GM12878 (cell line): Measurements from ENCODE around the gene CT45A3. TPM values are rescaled to one million over a fixed set of nuclear protein-coding genes. Genes with fewer than 3 reads are reported as not detected.
"Not testable (repeated sequence)": the region's sequence is repeated elsewhere in the genome, so short reads cannot be mapped to it uniquely, and the experiment has no call there.

ENCODE experiments used
- ATAC-seq: fragments of 200-7000 bp; cut with Tn5 transposase; 3 replicates; pipeline ENCODE4 v1.9.1; 2020; ENCODE audit warnings: mild to moderate bottlenecking, moderate library complexity
- Bru-seq: library from RNA; stranded (reverse); fragments of 400-500 nt; gene quantifications from one replicate; lab custom pipeline; 2021; lab: Mats Ljungman, UMichigan
- BruChase-seq, 2 experiments: library from RNA; stranded (reverse); fragments of 400-500 nt; gene quantifications; one replicate each; lab custom pipeline; 2021; lab: Mats Ljungman, UMichigan
- BruUV-seq: library from RNA; stranded (reverse); fragments of 400-500 nt; replicated peaks from 2 replicates; lab custom pipeline; 2021; lab: Mats Ljungman, UMichigan
- CTCF ChIA-PET: fragments of 300-600 bp; sonication (Branson Sonifier 250); formaldehyde crosslinking; extraction: SDS; loops from one replicate; lab custom pipeline; 2021; ENCODE audit warnings: inconsistent platforms; lab: Yijun Ruan, JAX
- POLR2A ChIA-PET: fragments of 350-600 bp; formaldehyde crosslinking; extraction: SDS; loops from one replicate; lab custom pipeline; 2021; ENCODE audit warnings: inconsistent platforms; lab: Charles Lee
- RAD21 ChIA-PET: fragments of 300-600 bp; sonication (Branson Sonifier 250); formaldehyde crosslinking; loops from one replicate; lab custom pipeline; 2023; ENCODE audit warnings: antibody characterized with exemption; ENCODE audit not compliant: unreplicated experiment; lab: Charles Lee
- SMC1A ChIA-PET: fragments of 300-600 bp; sonication (Branson Sonifier 250); formaldehyde crosslinking; loops from one replicate; lab custom pipeline; 2023; ENCODE audit not compliant: unreplicated experiment, uncharacterized antibody; lab: Charles Lee
- DNase-seq: peaks from one replicate; pipeline ENCODE4 v3.0.0-alpha.2; 2011; ENCODE audit warnings: low read depth, low spot score
- FAIRE-seq: peaks from 3 replicates; lab custom pipeline; 2011; peaks lifted over from hg19 to GRCh38; lab: Jason Lieb, UNC
- H2AFZ ChIP-seq: 2 replicates; pipeline ENCODE4 v1.6.0; 2011; ENCODE audit warnings: low read depth, low read length, control low read depth; ENCODE audit not compliant: control insufficient read depth
- H3K27ac ChIP-seq: 2 replicates; pipeline ENCODE4 v1.5.1; 2011; ENCODE audit warnings: control low read depth; ENCODE audit not compliant: control insufficient read depth, insufficient read depth
- H3K27me3 ChIP-seq, 2 experiments: replicated peaks in 1 of 2; 2 replicates each; pipeline versions ENCODE4 v1.6.0 to v1.6.1; 2011; ENCODE audit warnings: low read length in 1 of 2; ENCODE audit not compliant: control insufficient read depth in 2 of 2, insufficient read depth in 2 of 2
- H3K36me3 ChIP-seq, 2 experiments: 2 replicates each; pipeline ENCODE4 v1.5.1; 2011; ENCODE audit warnings: low read length in 1 of 2; ENCODE audit not compliant: control insufficient read depth in 2 of 2, insufficient read depth in 2 of 2
- H3K4me1 ChIP-seq: 2 replicates; pipeline ENCODE4 v1.6.1; 2011; ENCODE audit warnings: mild to moderate bottlenecking, low read length, moderate library complexity, mixed read lengths; ENCODE audit not compliant: control insufficient read depth, insufficient read depth
- H3K4me2 ChIP-seq: 2 replicates; pipeline ENCODE4 v1.6.0; 2011; ENCODE audit warnings: control low read depth; ENCODE audit not compliant: control insufficient read depth, insufficient read depth
- H3K4me3 ChIP-seq: fragments of 200-600 bp; sonication (generic); 2 replicates; pipeline ENCODE4 v1.5.1; 2016
- H3K79me2 ChIP-seq: 2 replicates; pipeline ENCODE4 v1.6.0; 2011; ENCODE audit warnings: low read length; ENCODE audit not compliant: control insufficient read depth, insufficient read depth
- H3K9ac ChIP-seq: 2 replicates; pipeline ENCODE4 v1.8.0; 2011; ENCODE audit warnings: low read length, control low read depth, mixed read lengths; ENCODE audit not compliant: control insufficient read depth, insufficient read depth
- H3K9me3 ChIP-seq: replicated peaks from 3 replicates; pipeline ENCODE4 v1.5.1; 2011; ENCODE audit warnings: mild to moderate bottlenecking, low read length; ENCODE audit not compliant: control insufficient read depth, insufficient read depth
- H4K20me1 ChIP-seq: 2 replicates; pipeline ENCODE4 v1.6.0; 2011; ENCODE audit not compliant: control insufficient read depth, insufficient read depth
- WGBS: methylation state at CpG from one replicate; pipeline ENCODE4 v1.1.6; 2016; ENCODE audit warnings: low lambda C conversion rate; ENCODE audit not compliant: insufficient replicate concordance, insufficient coverage; ENCODE audit errors: missing lambda C conversion rate; 5-methylcytosine and 5-hydroxymethylcytosine counted together
- in situ Hi-C: fragments of 300-500 bp; cut with MboI; formaldehyde crosslinking; loops from 9 replicates; pipeline ENCODE4 v1.14.3; 2018; ENCODE audit warnings: mixed read lengths
- intact Hi-C: fragments of 100-400 bp; cut with micrococcal nuclease; formaldehyde crosslinking; loops from one replicate; pipeline ENCODE4 v1.14.2; 2022; ENCODE audit not compliant: unreplicated experiment
- long read RNA-seq, 2 experiments: library from polyadenylated mRNA; unstranded; transcript quantifications; one replicate each; pipeline ENCODE4 v2.0.0, GENCODE V29; 2019 to 2020
- polyA minus RNA-seq, 3 experiments: library from RNA; depleted of rRNA, polyadenylated mRNA; stranded (reverse); fragments of >200 nt; gene quantifications; 2 replicates each; pipeline ENCODE4 v1.2.3, GENCODE V29; 2011
- polyA plus RNA-seq, 11 experiments: library from polyadenylated mRNA; depleted of rRNA in 4 of 11; unstranded in 6 of 11; stranded (reverse) in 5 of 11; fragments of >200 nt; fragmentation: Nextera tagmentation in 4 of 11; fragmentation: Illumina TruSeq in 1 of 11; extraction: Ambion mirVana in 4 of 11; extraction: Trizol in 1 of 11; gene quantifications; 1 replicate in 1 of 11; 2 replicates in 10 of 11; pipeline versions ENCODE4 v1.2.1 to v1.2.3, GENCODE V29; 2011 to 2016; ENCODE audit warnings: inconsistent platforms in 2 of 11, missing spikeins in 2 of 11, low read depth in 1 of 11
- total RNA-seq, 4 experiments: library from RNA; depleted of rRNA in 3 of 4; stranded (reverse); fragments of >200 nt in 3 of 4; fragmentation: Illumina TruSeq in 1 of 4; extraction: Trizol in 1 of 4; gene quantifications; 2 replicates each; pipeline versions ENCODE4 v1.2.1 to v1.2.3, GENCODE V29; 2013 to 2021

Gene CT45A3, protein sequence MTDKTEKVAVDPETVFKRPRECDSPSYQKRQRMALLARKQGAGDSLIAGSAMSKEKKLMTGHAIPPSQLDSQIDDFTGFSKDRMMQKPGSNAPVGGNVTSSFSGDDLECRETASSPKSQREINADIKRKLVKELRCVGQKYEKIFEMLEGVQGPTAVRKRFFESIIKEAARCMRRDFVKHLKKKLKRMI
- not detected in 2 replicates for total RNA-seq (2013; cell fraction: nucleolus; rRNA removed)
- total RNA-seq (2014; rRNA removed), result not detected in 2 replicates
- not detected in 2 replicates for total RNA-seq (2014; rRNA removed; fragmentation: Illumina TruSeq; extraction: Trizol)
- total RNA-seq (2021), result not detected in 2 replicates
- polyA plus RNA-seq (2011; ENCODE audit: low read depth), result not detected
- not detected in 2 replicates for polyA plus RNA-seq (2011; rRNA removed)
- not detected in 2 replicates for polyA plus RNA-seq (2011; cell fraction: cytosol; rRNA removed)
- not detected in 2 replicates for polyA plus RNA-seq (2011; cell fraction: nucleus; rRNA removed)
- polyA plus RNA-seq (2012), result not detected in 2 replicates
- not detected in 2 replicates for polyA plus RNA-seq (2014; fragmentation: Illumina TruSeq; extraction: Trizol)
- not detected for polyA plus RNA-seq (2014; fragmentation: Nextera tagmentation; extraction: Ambion mirVana)
- polyA plus RNA-seq (2014; rRNA removed), result not detected in 2 replicates
- not detected for polyA plus RNA-seq (2016; fragmentation: Nextera tagmentation; extraction: Ambion mirVana)
- polyA minus RNA-seq (2011; rRNA and poly(A)+ RNA removed), result not detected in 2 replicates
- not detected in 2 replicates for polyA minus RNA-seq (2011; cell fraction: cytosol; rRNA and poly(A)+ RNA removed)
- not detected in 2 replicates for polyA minus RNA-seq (2011; cell fraction: nucleus; rRNA and poly(A)+ RNA removed)
- percentile 9 among the genes with signal in this experiment for Bru-seq, nascent RNA
- BruChase-seq, experiment 1, labeled RNA remaining after a 6-hour chase, result not detected
- not detected for BruChase-seq, experiment 2, labeled RNA remaining after a 2-hour chase
- long read RNA-seq, experiment 1, result 0 reads
- long read RNA-seq, experiment 2, partial matches to known transcripts, result 1 of 1 reads
- long read RNA-seq, experiment 2, other reads (novel, unspliced or antisense), result 0 of 1 reads

DNA sequence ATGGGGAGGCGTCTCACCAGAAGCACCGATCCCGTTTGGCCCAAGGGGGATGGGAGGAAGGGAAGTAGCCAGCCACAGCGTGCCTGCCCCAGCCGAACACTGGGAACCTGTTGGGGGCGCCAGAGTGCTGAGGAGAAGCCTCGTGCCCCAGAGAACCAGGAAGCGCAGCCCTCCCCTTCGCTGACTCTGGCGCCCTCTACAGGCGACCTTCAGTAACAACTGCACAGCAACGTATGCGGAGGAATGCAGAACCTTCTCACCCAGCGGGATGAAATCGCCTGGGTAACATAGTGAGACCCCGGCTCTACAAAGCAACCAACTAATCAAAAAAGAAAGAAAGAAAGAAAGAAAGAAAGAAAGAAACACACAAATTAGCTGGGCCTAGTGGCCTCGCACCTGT is at the start of gene CT45A3:
Gene CT45A3, minus strand, starts transcription at position 101 of the 400 bp plus-strand sequence. CDS start 3,747 bp downstream, outside the sequence.
- CTCF ChIA-PET, in situ Hi-C loops, H3K9ac ChIP-seq, POLR2A ChIA-PET, RAD21 ChIA-PET, H3K4me2 ChIP-seq, DNase-seq, H3K9me3 ChIP-seq, intact Hi-C loops, H3K4me3 ChIP-seq, H2AFZ ChIP-seq, H3K36me3 ChIP-seq, H3K4me1 ChIP-seq, H4K20me1 ChIP-seq, ATAC-seq, H3K27ac ChIP-seq, H3K79me2 ChIP-seq, BruUV-seq, SMC1A ChIA-PET, FAIRE-seq, H3K27me3 ChIP-seq: not testable (repeated sequence)
- WGBS, result no CpG with 5 or more reads among the region's 17 CpGs

DNA sequence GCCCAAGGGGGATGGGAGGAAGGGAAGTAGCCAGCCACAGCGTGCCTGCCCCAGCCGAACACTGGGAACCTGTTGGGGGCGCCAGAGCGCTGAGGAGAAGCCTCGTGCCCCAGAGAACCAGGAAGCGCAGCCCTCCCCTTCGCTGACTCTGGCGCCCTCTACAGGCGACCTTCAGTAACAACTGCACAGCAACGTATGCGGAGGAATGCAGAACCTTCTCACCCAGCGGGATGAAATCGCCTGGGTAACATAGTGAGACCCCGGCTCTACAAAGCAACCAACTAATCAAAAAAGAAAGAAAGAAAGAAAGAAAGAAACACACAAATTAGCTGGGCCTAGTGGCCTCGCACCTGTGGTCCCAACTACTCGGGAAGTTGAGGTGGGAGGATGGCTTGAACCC is 34.7 kb upstream of the CT45A3 start, which contains the start of gene CT45A6:
Gene CT45A6, minus strand, starts transcription at position 101 of the 400 bp plus-strand sequence. CDS start 3,794 bp downstream, outside the sequence.
- H3K9ac ChIP-seq, SMC1A ChIA-PET, H4K20me1 ChIP-seq, CTCF ChIA-PET, RAD21 ChIA-PET, H3K4me3 ChIP-seq, H3K79me2 ChIP-seq, H3K27ac ChIP-seq, H3K9me3 ChIP-seq, DNase-seq, ATAC-seq, H3K36me3 ChIP-seq, intact Hi-C loops, H3K4me2 ChIP-seq, in situ Hi-C loops, H3K27me3 ChIP-seq, POLR2A ChIA-PET, H2AFZ ChIP-seq, FAIRE-seq, H3K4me1 ChIP-seq, BruUV-seq: not testable (repeated sequence)
- no CpG with 5 or more reads among the region's 16 CpGs for WGBS

DNA sequence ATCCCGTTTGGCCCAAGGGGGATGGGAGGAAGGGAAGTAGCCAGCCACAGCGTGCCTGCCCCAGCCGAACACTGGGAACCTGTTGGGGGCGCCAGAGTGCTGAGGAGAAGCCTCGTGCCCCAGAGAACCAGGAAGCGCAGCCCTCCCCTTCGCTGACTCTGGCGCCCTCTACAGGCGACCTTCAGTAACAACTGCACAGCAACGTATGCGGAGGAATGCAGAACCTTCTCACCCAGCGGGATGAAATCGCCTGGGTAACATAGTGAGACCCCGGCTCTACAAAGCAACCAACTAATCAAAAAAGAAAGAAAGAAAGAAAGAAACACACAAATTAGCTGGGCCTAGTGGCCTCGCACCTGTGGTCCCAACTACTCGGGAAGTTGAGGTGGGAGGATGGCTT is 17.4 kb upstream of the CT45A3 start, which contains the start of gene CT45A5:
Gene CT45A5, minus strand, starts transcription at position 101 of the 400 bp plus-strand sequence. CDS start 3,774 bp downstream, outside the sequence.
- in situ Hi-C loops, SMC1A ChIA-PET, H3K4me2 ChIP-seq, CTCF ChIA-PET, H3K9ac ChIP-seq, H4K20me1 ChIP-seq, H3K27ac ChIP-seq, H3K27me3 ChIP-seq, H2AFZ ChIP-seq, H3K4me3 ChIP-seq, H3K79me2 ChIP-seq, BruUV-seq, intact Hi-C loops, DNase-seq, H3K36me3 ChIP-seq, H3K4me1 ChIP-seq, ATAC-seq, POLR2A ChIA-PET, FAIRE-seq, RAD21 ChIA-PET, H3K9me3 ChIP-seq: not testable (repeated sequence)
- no CpG with 5 or more reads among the region's 16 CpGs for WGBS
